NCI-H446 treated with DMSO at 0.1 percent for 48 hours (cell line): ENCODE data around the gene PSMC2.
"Not testable (repeated sequence)": the region's sequence is repeated elsewhere in the genome, so short reads cannot be mapped to it uniquely, and the experiment has no call there.

ENCODE experiments used
- DNase-seq: peaks from one replicate; lab custom pipeline; 2025; lab: John Stamatoyannopoulos, UW

PSMC2 gene

GRCh38 chr7:103379270-103379975 is 32.0 kb downstream of the PSMC2 start:
- no peak for DNase-seq

- no peak for DNase-seq
Observed at GRCh38 chr7:103380395-103381191, 33.1 kb downstream of the PSMC2 start.

GRCh38 chr7:103381280-103382031 is 34.0 kb downstream of the PSMC2 start:
- DNase-seq: no peak

DNA sequence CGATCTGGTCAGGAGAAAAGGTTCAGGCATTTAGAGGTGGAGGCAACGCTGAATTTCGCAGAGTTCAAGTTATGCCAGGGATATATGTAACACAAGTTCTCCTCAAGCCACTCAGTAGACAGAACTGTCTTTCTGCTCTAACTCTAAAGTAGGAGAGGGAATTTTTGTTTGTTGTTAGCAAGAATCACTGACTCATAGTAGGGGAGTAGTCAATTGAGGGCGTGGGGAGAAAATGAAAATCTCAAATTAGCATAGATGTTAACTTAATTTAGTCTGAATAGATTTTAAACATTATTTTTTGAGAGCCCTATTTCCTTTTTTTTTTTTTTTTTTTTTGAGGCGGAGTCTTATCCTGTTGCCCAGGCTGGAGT is 34.6 kb downstream of the PSMC2 start:
- no peak for DNase-seq

DNA sequence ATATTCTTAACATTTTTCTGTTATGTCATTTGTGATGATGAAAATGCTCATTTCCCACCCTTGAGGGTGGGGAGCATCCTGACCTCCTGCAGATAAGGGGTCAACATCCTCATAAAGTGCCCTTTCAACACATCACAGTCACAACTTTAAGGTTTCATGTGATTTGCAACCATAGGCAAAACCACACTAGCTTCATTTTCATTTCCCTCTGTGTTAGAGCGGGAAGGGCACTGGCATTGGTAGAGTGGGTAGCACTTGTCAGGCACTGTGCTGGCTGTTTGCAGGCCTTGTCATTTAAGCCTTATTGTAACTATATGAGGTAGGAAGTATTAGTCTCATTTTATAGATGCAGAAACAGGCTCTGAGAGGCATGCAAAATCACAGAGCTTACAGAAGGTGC is 39.8 kb downstream of the PSMC2 start:
- no peak for DNase-seq

- DNase-seq: no peak
Observed at GRCh38 chr7:103388469-103389140, 41.2 kb downstream of the PSMC2 start.

DNA sequence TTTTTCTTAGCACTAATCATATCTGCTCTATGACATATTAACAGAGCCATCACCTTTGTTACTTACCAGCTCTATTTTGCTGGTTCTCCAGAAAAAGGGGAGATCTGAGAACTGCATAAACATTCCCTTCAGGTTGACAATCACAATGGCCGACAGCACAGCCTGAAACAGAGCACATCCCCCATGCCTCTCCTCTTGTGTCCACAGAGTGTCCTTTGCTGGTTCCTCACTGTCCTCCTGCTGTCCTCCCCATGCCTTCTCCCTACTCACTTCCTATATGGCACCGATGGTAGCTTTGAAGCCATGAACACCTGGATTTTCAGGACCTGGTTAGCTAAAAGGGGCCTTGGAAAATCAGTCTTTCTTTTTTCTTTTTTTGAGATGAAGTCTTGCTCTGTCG is 41.8 kb downstream of the PSMC2 start:
- no peak for DNase-seq

GRCh38 chr7:103391150-103391549 is 43.7 kb downstream of the PSMC2 start:
- no peak for DNase-seq

DNA sequence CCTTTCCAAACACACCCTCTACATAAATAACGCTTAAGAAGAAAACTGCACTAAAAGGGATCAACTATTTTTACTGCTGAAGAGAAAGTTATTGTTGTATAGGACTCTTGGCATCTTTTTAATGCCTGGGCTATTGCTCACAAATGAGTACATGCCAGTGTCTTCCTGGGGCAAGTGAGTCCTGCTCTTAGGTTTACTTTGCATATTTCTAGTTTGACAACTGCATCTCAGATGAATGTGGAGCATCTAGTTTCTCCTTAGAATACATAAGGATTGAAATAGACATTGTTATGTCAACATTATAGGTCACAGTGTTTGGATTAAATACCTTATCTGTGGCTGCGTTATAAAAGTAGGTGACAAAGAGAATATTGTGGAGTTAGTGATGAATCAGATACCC is 44.5 kb downstream of the PSMC2 start:
- no peak for DNase-seq

DNA sequence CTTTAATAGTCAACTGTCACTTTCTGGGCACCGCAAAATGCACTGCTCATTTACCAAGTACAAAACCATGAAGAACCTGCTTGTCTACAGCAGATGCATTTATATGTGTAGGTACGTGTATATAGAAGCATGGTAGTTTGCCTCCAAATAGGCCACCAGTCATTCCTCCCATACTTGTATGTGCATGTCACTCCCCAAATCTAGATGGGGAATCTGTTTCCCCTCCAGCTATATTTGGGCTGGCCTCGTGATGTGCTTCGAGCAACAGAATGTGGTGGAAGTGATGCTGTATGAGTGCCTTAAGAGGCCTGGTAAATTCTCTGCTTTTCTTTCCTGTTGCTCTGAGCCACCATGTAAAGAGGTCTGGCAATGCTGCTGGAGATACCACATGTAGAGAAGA is 47.1 kb downstream of the PSMC2 start:
- DNase-seq: no peak

DNA sequence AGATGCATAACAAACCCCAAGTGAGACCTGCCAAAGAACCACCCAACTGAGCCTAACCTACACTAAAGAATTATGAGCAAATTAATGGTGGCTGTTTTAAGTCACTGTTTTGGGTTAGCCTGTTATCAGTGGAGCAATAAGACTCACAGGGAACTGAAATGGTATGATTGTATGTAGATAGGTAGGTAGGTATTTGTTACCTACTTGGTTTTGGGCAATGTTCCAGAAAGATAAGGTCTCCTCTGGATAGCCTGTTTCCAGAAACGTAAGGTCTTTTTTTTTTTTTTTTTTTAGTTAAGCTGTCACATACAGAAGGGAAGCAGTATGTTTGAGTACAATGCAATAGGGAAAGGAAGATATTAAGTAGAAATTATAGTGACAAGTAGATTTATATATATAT is 47.6 kb downstream of the PSMC2 start:
- no peak for DNase-seq

DNA sequence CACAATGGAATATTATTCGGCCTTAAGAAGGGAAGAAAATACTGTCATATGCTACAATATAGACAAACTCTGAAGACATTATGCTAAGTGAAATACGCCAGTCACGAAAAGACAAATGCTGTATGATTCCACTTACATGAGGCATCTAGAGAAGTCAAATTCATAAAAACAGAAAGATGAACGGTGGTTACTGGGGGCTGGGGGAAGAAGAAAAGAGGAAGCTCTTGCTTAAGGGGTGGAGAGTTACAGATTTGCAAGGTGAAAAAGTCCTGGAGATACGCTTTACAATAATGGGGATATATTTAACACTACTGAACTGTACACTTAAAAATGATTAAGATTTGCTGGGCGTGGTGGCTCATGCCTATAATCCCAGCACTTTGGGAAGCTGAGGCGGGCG is 49.0 kb downstream of the PSMC2 start:
- DNase-seq: no peak

DNA sequence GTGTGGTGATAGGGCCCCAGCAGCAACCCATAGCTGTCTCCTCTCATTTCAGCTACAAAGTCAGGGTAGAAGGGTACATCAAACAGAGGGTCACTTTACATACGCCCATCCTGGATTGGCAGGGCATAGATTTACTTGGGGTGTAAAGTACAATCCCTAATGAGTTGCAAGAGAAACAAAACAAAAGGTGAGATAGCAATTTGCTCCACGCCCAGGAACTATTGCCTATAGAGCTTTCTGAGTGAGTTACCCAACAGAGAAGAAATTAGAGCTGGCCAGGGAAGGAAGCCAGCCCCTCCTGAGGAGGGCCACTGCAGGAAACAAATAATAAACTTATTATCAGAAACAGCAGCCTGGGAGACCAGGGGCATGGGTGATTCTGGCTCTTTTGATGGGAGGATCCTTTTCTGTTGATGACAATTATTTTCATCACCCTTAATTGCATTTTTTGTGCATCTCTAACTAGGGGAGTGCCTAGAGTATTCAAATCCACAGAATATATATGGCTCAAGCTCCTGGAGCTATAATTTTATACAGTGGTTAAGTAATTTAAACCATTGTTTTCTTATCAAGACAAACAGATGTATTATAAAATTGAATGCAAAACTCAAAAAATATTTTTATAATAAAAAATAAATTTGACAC is 51.2 kb downstream of the PSMC2 start:
- no peak for DNase-seq

GRCh38 chr7:103399687-103400086 is 52.2 kb downstream of the PSMC2 start:
- DNase-seq: not testable (repeated sequence)

DNA sequence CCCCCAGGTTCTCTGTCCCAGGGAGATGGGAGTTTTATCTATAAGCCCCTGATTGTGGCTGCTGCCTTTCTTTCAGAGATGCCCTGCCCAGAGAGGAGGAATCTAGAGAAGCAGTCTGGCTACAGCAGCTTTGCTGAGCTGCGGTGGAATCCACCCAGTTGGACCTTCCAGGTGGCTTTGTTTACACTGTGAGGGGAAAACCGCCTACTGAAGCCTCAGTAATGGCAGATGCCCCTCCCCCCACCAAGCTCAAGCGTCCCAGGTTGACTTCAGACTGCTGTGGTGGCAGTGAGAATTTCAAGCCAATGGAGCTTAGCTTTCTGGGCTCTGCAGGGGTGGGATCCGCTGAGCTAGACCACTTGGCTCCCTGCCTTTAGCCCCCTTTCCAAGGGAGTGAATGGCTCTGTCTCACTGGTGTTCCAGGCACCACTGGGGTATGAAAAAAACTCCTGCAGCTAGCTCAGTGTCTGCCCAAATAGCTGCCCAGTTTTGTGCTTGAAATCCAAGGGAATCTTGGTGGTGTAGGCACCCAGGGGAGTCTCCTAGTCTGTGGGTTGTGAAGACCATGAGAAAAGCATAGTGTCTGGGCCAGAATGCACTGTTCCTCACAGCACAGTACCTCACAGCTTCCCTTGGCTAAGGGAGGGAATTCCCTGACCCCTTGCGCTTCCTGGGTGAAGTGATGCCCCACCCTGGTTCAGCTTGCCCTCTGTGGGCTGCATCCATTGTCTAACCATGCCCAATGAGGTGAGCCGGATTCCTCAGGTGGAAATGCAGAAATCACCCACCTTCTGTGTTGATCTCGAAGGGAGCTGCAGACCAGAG is 58.6 kb downstream of the PSMC2 start:
- DNase-seq: not testable (repeated sequence)

GRCh38 chr7:103412151-103412550 is 64.7 kb downstream of the PSMC2 start:
- DNase-seq: no peak

DNA sequence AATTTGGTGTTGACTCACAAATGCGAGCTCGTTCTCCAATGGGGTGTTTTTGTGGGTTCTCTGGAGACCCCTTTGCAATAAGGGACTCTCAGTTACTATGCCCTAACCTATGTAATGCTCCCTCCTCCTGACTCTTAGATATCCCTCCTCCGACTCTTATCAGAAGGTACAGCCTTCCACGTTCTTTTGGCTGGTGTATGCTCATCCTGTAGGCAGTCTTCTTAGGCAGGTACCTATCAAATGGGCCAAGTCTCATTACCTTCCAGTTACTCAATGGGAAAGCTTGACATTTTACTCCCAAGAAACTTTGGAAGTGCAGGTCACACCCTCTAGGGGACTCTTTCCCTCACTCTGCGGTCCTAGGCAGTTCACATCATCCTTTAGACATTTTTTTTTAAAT is 66.0 kb downstream of the PSMC2 start:
- DNase-seq: no peak

- no peak for DNase-seq
Observed at GRCh38 chr7:103418241-103418640, 70.8 kb downstream of the PSMC2 start.
